ENCODE data around the gene UBE2Q1. TPM values are rescaled to one million over a fixed set of nuclear protein-coding genes. Genes with fewer than 3 reads are reported as not detected.

The UBE2Q1 gene
- total and polyA plus RNA-seq, 2 of the 4 experiments (the other 2 are of a cell fraction) = 20.6 to 24.7 TPM

DNA sequence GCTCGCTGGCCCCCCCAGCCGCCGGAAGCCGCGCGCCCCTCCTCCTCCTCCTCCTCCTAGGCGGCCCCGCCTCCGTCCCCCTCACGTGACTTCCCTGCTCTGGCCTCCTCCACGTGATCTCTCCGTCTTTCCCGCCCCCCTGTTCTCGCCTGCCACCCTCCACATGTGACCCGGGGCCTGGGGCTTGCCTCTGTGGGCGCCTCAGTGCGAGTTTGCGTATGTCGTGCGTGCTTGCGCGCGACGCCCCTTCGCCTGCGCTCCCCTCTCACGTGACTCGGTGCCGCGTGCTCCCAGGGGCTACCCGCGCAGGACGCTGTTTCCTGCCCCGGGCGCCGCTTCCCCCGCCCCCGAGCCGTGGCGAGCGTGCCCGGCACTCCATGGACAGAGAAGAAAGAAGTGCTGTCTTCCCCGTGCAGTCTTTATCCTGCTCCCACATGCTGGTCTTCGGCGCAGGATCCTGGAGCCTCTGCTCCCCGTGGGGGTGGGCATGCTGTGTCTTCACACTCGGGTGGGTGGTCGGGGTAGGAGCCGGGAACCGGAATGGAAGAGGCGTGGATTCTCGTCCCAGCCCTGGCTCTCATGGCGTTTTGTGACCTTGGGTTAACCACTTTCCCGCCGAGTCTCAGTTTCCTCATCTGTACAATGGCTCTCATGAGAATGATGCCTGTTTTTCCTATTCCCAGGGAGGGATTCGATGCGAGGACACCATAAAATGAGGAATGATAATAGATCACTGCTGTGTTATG lies 431 bp upstream of the UBE2Q1 start:
- Histone ChIP-seq H4K5ac (ENCODE audit: low read depth, low read length) (peak overlapping the region; percentile 63), H2BK20ac (ENCODE audit: low read depth, low read length) (peak overlapping the region; percentile 34; the same call in 1 of the 2 replicates), H4K20me1 (ENCODE audit: insufficient read depth, low read length) (peaks cover 29% of the 10 kb centered on the region), H2AK5ac (ENCODE audit: low read depth, low read length) (peak overlapping the region; percentile 86), H3K18ac (ENCODE audit: low read depth, low read length) (peak overlapping the region; percentile 16), H3K4ac (ENCODE audit: low read depth, low read length) (peak overlapping the region; percentile 82), H3K14ac (replicated peaks; ENCODE audit: low read depth, low read length) (peak overlapping the region; percentile 80), H2BK5ac (ENCODE audit: low read depth, low read length, poor library complexity, severe bottlenecking) (peak overlapping the region; percentile 68), H3K79me1 (ENCODE audit: low read depth in 1 of 2, low read length in 2 of 2) (peaks cover 19 to 39% of the 10 kb centered on the region in 2 experiments), H3K9me3 (ENCODE audit: control insufficient read depth, insufficient read depth, low read length) (no peaks in the 10 kb centered on the region), H3K27ac (ENCODE audit: insufficient read depth, low read length) (peak overlapping the region; percentile 89), H4K91ac (ENCODE audit: insufficient read depth, low read depth, low read length) (peak overlapping the region; percentile 85), H3K9me1 (ENCODE audit: insufficient read depth, low read length) (peaks cover 17% of the 10 kb centered on the region; the same call in 1 of the 2 replicates), H3K4me2 (ENCODE audit: low read depth, low read length) (peak overlapping the region; percentile 82), H3K4me3 (ENCODE audit: insufficient read depth, low read depth, low read length) (peak overlapping the region; percentile 52), H2BK15ac (ENCODE audit: low read depth, low read length) (peak overlapping the region; percentile 55; the same call in 1 of the 3 replicates), H2AFZ (replicated peaks; ENCODE audit: low read length, poor library complexity) (peak overlapping the region; percentile 99), H3K9ac (ENCODE audit: low read depth, low read length) (peak overlapping the region; percentile 83), H3K56ac (ENCODE audit: extremely low read depth, insufficient read depth, low read length) (peak overlapping the region; percentile 86), H2AK9ac (replicated peaks; ENCODE audit: low read depth, low read length, poor library complexity) (peak overlapping the region; percentile 89), H3K23ac (ENCODE audit: low read depth, low read length) (0 out of 2 replicates have a peak overlapping the region, but pooled peaks have one; percentile 35), H3K4me1 (ENCODE audit: control insufficient read depth, insufficient read depth, low read length) (peaks cover 3% of the 10 kb centered on the region), H3K36me3 (ENCODE audit: control insufficient read depth, insufficient read depth, low read length) (peaks cover 15% of the 10 kb centered on the region), H2BK120ac (ENCODE audit: low read depth, low read length) (peak overlapping the region; percentile 56), H4K8ac (ENCODE audit: low read depth in 2 of 2, low read length in 2 of 2) (peak overlapping the region; percentile 73 to 94), H3K27me3 (ENCODE audit: control insufficient read depth, insufficient read depth, low read length) (no peaks in the 10 kb centered on the region)
- ChIA-PET POLR2A (ENCODE audit: unreplicated experiment) (interaction anchor here (0.6 to 0.7 kb wide), 3 partner anchors 24 to 457 kb away, joined by 3 to 13 read pairs (median 8); no protein-coding TSS in a partner anchor), CTCF (interaction anchor here (1.0 to 1.6 kb wide), 8 partner anchors 9 to 320 kb away, joined by 3 to 10 read pairs (median 6); partner anchors contain the start of genes CHRNB2 and KCNN3)
- no TSS peak for BruUV-seq (replicated peaks)
- intact Hi-C loops (cut with micrococcal nuclease) (loop anchor here (1.0 to 5.0 kb wide), 5 partner anchors 110 to 502 kb away; no protein-coding TSS in a partner anchor), dilution Hi-C loops (cut with HindIII; ENCODE audit: low sequenced_read_pairs, unreplicated experiment) (no loop called here), in situ Hi-C loops (cut with MboI; ENCODE audit: low sequenced_read_pairs) (no loop called here)
- 0% methylated on average over 18 of the region's 57 CpGs; no CpG with 5 or more reads in 1 of the 2 experiments for WGBS, 2 experiments (ENCODE audit: extremely low coverage in 2 of 2, insufficient read length in 1 of 2)
- peak; percentile 99 for DNase-seq
- peak; percentile 86 for ATAC-seq (ENCODE audit: low read depth)
- TF ChIP-seq CEBPB (IDR thresholded peaks at IDR 0.05; ENCODE audit: low read depth, low read length) (no peak), SMC3 (IDR thresholded peaks at IDR 0.05; ENCODE audit: low read depth, low read length) (no peak), MAZ (IDR thresholded peaks at IDR 0.05; ENCODE audit: borderline replicate concordance, low read depth, low read length) (peak; percentile 99), CHD1 (IDR thresholded peaks at IDR 0.05; ENCODE audit: low read depth, low read length) (no peak), MAFK (IDR thresholded peaks at IDR 0.05; ENCODE audit: low read depth, low read length) (no peak), RFX5 (IDR thresholded peaks at IDR 0.05; ENCODE audit: low read depth, low read length) (no peak), BHLHE40 (IDR thresholded peaks at IDR 0.05; ENCODE audit: low read depth, low read length) (peak; percentile 98), MXI1 (IDR thresholded peaks at IDR 0.05; ENCODE audit: borderline replicate concordance, low read depth, low read length) (peak; percentile 94), NFE2L2 (IDR thresholded peaks at IDR 0.05; ENCODE audit: low read depth, low read length) (no peak), FOS (IDR thresholded peaks at IDR 0.05; ENCODE audit: low read depth, low read length) (peak; percentile 99), RAD21 (IDR thresholded peaks at IDR 0.05; ENCODE audit: low read length) (no peak), POLR2A (IDR thresholded peaks at IDR 0.05; ENCODE audit: low read depth, low read length) (no peak)
- TF ChIP-seq, protein P1, sequence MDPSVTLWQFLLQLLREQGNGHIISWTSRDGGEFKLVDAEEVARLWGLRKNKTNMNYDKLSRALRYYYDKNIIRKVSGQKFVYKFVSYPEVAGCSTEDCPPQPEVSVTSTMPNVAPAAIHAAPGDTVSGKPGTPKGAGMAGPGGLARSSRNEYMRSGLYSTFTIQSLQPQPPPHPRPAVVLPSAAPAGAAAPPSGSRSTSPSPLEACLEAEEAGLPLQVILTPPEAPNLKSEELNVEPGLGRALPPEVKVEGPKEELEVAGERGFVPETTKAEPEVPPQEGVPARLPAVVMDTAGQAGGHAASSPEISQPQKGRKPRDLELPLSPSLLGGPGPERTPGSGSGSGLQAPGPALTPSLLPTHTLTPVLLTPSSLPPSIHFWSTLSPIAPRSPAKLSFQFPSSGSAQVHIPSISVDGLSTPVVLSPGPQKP (IDR thresholded peaks at IDR 0.05; ENCODE audit: borderline replicate concordance, low read depth, low read length) = no peak
- TF ChIP-seq, protein P2, sequence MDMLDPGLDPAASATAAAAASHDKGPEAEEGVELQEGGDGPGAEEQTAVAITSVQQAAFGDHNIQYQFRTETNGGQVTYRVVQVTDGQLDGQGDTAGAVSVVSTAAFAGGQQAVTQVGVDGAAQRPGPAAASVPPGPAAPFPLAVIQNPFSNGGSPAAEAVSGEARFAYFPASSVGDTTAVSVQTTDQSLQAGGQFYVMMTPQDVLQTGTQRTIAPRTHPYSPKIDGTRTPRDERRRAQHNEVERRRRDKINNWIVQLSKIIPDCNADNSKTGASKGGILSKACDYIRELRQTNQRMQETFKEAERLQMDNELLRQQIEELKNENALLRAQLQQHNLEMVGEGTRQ (IDR thresholded peaks at IDR 0.05; ENCODE audit: low read depth, low read length) = peak; percentile 100

All from IMR-90 (cell line).